ENCODE results near the gene C11orf97. TPM values are rescaled to one million over a fixed set of nuclear protein-coding genes. Genes with fewer than 3 reads are reported as not detected.

Gene C11orf97
- polyA plus RNA-seq, 3 donors, result 0.24 to 0.29 TPM; not detected in 1

- DNase-seq (ENCODE audit: extremely low read depth in 1 of 11, low read depth in 9 of 11, low spot score in 4 of 11), result peak in 2 of 11 donors; percentile 13 to 19
Observed at GRCh38 chr11:94519478-94520084, 7.3 kb downstream of the C11orf97 start.

DNA sequence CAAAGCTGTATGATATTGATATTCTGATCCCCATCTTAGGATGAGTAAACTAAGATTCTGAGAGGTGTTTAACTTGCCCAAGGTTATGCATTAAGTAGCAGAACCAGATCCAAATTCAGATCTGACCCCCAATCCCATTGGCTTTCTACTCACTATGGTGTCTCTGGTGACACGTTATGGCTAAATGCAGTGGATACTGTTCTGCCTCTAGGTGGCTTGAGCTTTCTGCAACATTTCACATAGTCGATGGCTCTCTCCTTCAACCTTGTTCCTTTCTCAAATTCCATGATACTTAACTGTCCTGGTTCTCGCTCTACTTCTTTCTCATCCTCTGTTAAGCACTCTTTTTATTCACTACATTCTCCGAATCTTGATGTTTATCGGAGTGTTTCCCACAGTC lies 9.4 kb downstream of the C11orf97 start:
- no peak for DNase-seq (ENCODE audit: extremely low read depth in 1 of 11, low read depth in 9 of 11, low spot score in 4 of 11)

- DNase-seq (ENCODE audit: extremely low read depth in 1 of 11, low read depth in 9 of 11, low spot score in 4 of 11), result no peak
Observed at GRCh38 chr11:94524341-94524740, 12.1 kb downstream of the C11orf97 start.

GRCh38 chr11:94525546-94526324 lies 13.5 kb downstream of the C11orf97 start:
- DNase-seq (ENCODE audit: extremely low read depth in 1 of 11, low read depth in 9 of 11, low spot score in 4 of 11), result peak in 6 of 11 donors; percentile 46 to 87 (median 63)

DNA sequence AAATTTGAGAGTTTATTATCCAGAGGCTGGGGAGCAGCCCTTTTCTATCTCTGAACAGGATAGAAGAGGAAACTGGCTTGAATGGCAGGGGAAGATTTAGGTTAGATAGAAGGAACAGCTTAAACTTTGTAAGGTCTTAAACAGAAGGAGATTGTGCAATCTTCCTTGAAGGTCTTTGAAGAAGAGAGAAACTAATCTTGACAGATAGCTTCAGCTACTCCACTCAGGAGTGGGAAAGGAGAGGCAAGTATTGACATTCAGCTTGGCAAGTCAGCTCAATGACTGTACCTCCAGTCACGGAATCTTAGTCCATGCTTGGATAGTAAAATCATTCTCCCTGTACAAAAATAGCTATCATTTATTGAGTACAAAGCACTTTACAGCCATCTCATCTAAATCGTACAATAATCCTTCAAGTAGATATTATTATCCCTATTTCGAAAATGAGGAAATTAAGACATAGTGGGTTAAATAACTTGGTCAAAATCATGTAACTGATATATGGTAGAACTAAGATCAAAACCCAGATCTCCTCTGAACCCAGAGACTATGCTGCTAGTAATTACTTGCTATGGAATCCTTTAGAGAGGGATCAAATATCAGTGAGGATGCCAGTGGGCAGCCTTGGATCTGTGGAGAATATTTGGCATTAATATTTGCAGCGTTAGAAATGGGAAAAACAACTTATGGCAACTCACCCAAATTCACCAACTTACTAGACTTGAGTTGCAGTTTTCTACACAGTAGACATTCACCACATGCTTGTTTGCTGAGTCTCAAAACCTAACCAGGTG lies 14.6 kb downstream of the C11orf97 start:
- no peak for DNase-seq (ENCODE audit: extremely low read depth in 1 of 11, low read depth in 9 of 11, low spot score in 4 of 11)

- no peak for DNase-seq (ENCODE audit: extremely low read depth in 1 of 11, low read depth in 9 of 11, low spot score in 4 of 11)
Observed at GRCh38 chr11:94528551-94528950, 16.3 kb downstream of the C11orf97 start.

DNA sequence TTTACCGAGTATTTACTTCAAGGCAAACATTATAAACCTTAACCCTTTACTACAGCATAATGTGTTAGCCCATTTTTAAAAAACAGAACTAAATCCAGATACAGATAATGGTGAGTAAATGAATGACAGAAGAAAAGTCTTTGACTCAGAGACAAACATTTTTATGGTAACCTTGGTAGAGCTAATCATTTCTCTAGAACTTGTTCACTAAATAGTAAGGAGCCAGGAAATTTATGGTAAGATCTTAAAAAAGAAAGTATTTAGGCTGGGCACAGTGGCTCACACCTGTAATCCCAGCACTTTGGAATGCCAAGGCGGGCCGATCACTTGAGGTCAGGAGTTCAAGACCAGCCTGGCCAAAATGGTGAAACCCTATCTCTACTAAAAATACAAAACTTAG lies 19.9 kb downstream of the C11orf97 start:
- DNase-seq (ENCODE audit: extremely low read depth in 1 of 11, low read depth in 9 of 11, low spot score in 4 of 11), result no peak

GRCh38 chr11:94533206-94533605 lies 20.9 kb downstream of the C11orf97 start:
- DNase-seq (ENCODE audit: extremely low read depth in 1 of 11, low read depth in 9 of 11, low spot score in 4 of 11), result no peak

GRCh38 chr11:94533696-94534630 lies 21.7 kb downstream of the C11orf97 start:
- DNase-seq (ENCODE audit: extremely low read depth in 1 of 11, low read depth in 9 of 11, low spot score in 4 of 11), result no peak

DNA sequence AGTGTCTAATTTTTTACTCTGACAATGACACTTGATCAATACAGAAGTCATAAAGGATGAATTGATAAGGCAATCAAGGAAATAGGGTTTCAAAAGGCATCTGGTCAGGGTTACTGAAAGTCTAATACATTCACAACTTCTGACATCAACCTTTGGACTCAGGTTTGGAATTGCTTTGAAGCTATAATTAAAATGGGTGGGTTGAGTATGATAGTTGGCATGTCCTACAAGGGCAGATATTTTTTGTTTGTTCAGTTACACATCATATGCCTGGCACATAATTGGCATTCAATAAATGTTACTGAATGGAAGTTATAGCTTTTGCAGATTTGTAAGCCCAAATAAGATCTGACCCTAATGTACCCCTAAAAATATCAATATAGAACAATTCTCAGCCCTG lies 24.1 kb downstream of the C11orf97 start:
- no peak for DNase-seq (ENCODE audit: extremely low read depth in 1 of 11, low read depth in 9 of 11, low spot score in 4 of 11)

DNA sequence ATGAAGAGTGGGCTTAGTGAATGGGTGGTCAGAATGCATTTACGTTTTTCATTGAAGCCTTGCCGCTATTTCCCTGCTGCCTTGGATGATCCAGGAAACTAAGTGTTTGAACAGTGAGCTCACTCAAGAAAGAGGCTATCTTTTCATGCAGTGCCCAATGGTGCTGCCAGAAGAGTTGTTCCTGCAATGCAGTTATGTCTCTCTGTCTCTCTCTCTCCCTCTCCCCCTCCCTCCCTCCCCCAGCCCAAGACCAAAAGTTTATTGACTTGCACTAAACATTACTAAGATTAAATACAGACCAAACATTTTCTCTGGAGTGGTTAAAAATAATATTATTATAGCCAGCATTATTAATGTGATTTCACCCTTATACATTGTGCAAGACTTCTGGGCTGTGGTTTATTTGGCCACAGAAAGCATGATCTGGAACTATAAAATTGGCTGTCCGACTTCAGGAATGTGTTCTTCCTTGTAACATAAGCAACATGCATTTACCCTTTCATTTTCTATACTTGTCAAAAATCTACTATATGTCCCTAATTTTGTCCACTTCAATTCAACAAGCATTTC lies 24.9 kb downstream of the C11orf97 start:
- DNase-seq (ENCODE audit: extremely low read depth in 1 of 11, low read depth in 9 of 11, low spot score in 4 of 11), result no peak

GRCh38 chr11:94539420-94539819 lies 27.2 kb downstream of the C11orf97 start:
- no peak for DNase-seq (ENCODE audit: extremely low read depth in 1 of 11, low read depth in 9 of 11, low spot score in 4 of 11)

DNA sequence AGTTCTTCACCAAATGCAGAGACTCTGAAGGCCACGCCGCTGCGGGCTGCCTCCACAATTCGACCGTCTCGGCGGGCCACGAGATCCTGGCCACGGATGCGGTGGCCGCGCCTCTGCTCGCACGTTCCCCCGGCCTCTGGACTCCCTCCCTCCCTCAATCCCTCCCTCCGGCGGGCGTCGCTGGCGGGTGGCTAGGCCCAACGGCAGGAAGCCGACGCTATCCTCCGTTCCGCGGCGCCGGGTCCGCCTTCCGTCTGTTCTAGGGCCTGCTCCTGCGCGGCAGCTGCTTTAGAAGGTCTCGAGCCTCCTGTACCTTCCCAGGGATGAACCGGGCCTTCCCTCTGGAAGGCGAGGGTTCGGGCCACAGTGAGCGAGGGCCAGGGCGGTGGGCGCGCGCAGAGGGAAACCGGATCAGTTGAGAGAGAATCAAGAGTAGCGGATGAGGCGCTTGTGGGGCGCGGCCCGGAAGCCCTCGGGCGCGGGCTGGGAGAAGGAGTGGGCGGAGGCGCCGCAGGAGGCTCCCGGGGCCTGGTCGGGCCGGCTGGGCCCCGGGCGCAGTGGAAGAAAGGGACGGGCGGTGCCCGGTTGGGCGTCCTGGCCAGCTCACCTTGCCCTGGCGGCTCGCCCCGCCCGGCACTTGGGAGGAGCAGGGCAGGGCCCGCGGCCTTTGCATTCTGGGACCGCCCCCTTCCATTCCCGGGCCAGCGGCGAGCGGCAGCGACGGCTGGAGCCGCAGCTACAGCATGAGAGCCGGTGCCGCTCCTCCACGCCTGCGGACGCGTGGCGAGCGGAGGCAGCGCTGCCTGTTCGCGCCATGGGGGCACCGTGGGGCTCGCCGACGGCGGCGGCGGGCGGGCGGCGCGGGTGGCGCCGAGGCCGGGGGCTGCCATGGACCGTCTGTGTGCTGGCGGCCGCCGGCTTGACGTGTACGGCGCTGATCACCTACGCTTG lies 31.7 kb downstream of the C11orf97 start, which contains the start of gene FUT4:
FUT4 (plus strand) TSS at position 227 of the 951 bp plus-strand sequence; CDS start at position 440, 213 bp downstream.
- DNase-seq (ENCODE audit: extremely low read depth in 1 of 11, low read depth in 9 of 11, low spot score in 4 of 11), result peak; percentile 56 to 82 (median 71)

GRCh38 chr11:94544646-94545263 lies 32.5 kb downstream of the C11orf97 start:
- DNase-seq (ENCODE audit: extremely low read depth in 1 of 11, low read depth in 9 of 11, low spot score in 4 of 11), result peak in 3 of 11 donors; percentile 15 to 33 (median 23)

DNA sequence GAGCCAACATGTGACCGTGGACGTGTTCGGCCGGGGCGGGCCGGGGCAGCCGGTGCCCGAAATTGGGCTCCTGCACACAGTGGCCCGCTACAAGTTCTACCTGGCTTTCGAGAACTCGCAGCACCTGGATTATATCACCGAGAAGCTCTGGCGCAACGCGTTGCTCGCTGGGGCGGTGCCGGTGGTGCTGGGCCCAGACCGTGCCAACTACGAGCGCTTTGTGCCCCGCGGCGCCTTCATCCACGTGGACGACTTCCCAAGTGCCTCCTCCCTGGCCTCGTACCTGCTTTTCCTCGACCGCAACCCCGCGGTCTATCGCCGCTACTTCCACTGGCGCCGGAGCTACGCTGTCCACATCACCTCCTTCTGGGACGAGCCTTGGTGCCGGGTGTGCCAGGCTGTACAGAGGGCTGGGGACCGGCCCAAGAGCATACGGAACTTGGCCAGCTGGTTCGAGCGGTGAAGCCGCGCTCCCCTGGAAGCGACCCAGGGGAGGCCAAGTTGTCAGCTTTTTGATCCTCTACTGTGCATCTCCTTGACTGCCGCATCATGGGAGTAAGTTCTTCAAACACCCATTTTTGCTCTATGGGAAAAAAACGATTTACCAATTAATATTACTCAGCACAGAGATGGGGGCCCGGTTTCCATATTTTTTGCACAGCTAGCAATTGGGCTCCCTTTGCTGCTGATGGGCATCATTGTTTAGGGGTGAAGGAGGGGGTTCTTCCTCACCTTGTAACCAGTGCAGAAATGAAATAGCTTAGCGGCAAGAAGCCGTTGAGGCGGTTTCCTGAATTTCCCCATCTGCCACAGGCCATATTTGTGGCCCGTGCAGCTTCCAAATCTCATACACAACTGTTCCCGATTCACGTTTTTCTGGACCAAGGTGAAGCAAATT lies 33.3 kb downstream of the C11orf97 start:
- no peak for DNase-seq (ENCODE audit: extremely low read depth in 1 of 11, low read depth in 9 of 11, low spot score in 4 of 11)

GRCh38 chr11:94546162-94546470 lies 33.9 kb downstream of the C11orf97 start:
- no peak for DNase-seq (ENCODE audit: extremely low read depth in 1 of 11, low read depth in 9 of 11, low spot score in 4 of 11)

Measured in renal cortex interstitium (tissue), 11 donors.